ENCODE measurements around the gene ELMO1.

- TF ChIP-seq, protein P1, sequence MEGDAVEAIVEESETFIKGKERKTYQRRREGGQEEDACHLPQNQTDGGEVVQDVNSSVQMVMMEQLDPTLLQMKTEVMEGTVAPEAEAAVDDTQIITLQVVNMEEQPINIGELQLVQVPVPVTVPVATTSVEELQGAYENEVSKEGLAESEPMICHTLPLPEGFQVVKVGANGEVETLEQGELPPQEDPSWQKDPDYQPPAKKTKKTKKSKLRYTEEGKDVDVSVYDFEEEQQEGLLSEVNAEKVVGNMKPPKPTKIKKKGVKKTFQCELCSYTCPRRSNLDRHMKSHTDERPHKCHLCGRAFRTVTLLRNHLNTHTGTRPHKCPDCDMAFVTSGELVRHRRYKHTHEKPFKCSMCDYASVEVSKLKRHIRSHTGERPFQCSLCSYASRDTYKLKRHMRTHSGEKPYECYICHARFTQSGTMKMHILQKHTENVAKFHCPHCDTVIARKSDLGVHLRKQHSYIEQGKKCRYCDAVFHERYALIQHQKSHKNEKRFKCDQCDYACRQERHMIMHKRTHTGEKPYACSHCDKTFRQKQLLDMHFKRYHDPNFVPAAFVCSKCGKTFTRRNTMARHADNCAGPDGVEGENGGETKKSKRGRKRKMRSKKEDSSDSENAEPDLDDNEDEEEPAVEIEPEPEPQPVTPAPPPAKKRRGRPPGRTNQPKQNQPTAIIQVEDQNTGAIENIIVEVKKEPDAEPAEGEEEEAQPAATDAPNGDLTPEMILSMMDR (conservative IDR thresholded peaks at IDR 0.05; ENCODE audit: low read depth in 2 of 2): no peak
- no peak for TF ChIP-seq EZH2phosphoT487 (IDR thresholded peaks at IDR 0.05; ENCODE audit: unreplicated experiment)
- no peak for TF ChIP-seq POLR2AphosphoS5 (IDR thresholded peaks at IDR 0.05; ENCODE audit: low read depth)
- TF ChIP-seq EZH2 (IDR thresholded peaks at IDR 0.05; ENCODE audit: low read depth, unreplicated experiment): no peak
- TF ChIP-seq, protein P2, sequence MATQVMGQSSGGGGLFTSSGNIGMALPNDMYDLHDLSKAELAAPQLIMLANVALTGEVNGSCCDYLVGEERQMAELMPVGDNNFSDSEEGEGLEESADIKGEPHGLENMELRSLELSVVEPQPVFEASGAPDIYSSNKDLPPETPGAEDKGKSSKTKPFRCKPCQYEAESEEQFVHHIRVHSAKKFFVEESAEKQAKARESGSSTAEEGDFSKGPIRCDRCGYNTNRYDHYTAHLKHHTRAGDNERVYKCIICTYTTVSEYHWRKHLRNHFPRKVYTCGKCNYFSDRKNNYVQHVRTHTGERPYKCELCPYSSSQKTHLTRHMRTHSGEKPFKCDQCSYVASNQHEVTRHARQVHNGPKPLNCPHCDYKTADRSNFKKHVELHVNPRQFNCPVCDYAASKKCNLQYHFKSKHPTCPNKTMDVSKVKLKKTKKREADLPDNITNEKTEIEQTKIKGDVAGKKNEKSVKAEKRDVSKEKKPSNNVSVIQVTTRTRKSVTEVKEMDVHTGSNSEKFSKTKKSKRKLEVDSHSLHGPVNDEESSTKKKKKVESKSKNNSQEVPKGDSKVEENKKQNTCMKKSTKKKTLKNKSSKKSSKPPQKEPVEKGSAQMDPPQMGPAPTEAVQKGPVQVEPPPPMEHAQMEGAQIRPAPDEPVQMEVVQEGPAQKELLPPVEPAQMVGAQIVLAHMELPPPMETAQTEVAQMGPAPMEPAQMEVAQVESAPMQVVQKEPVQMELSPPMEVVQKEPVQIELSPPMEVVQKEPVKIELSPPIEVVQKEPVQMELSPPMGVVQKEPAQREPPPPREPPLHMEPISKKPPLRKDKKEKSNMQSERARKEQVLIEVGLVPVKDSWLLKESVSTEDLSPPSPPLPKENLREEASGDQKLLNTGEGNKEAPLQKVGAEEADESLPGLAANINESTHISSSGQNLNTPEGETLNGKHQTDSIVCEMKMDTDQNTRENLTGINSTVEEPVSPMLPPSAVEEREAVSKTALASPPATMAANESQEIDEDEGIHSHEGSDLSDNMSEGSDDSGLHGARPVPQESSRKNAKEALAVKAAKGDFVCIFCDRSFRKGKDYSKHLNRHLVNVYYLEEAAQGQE (IDR thresholded peaks at IDR 0.05; ENCODE audit: unreplicated experiment): no peak
- no peak for TF ChIP-seq JUNB (IDR thresholded peaks at IDR 0.05; ENCODE audit: unreplicated experiment)
- no peak for TF ChIP-seq ZNF114 (CRISPR knock-in tag; IDR thresholded peaks at IDR 0.05)
Observed at GRCh38 chr7:37304921-37305320, 143.7 kb downstream of the ELMO1 start.

Measured in GM23338 (cell line).